Activated CD8-positive, alpha-beta memory T cell treated with anti-CD3 and anti-CD28 coated beads for 1 hour (primary cell): Measurements from ENCODE around the gene HELZ.
"Not testable (repeated sequence)": the region's sequence is repeated elsewhere in the genome, so short reads cannot be mapped to it uniquely, and the experiment has no call there.

Source experiments
- DNase-seq, 2 donors: peaks; one replicate each; pipeline ENCODE4 v3.0.0-alpha.2; 2020; ENCODE audit warnings: low read depth in 1 of 2; ENCODE audit errors: extremely low read depth in 1 of 2

The HELZ gene

GRCh38 chr17:67054011-67054591 is 190.9 kb downstream of the HELZ start:
- DNase-seq: no peak

GRCh38 chr17:67053438-67054000 is 191.5 kb downstream of the HELZ start:
- no peak for DNase-seq

GRCh38 chr17:67052720-67053437 is 192.1 kb downstream of the HELZ start:
- no peak for DNase-seq

GRCh38 chr17:67051837-67052236 is 193.2 kb downstream of the HELZ start:
- no peak for DNase-seq

- DNase-seq: no peak
Observed at GRCh38 chr17:67051155-67051538, 193.8 kb downstream of the HELZ start.

- DNase-seq: no peak
Observed at GRCh38 chr17:67050471-67051154, 194.4 kb downstream of the HELZ start.

GRCh38 chr17:67050066-67050465 is 194.9 kb downstream of the HELZ start:
- no peak for DNase-seq

- no peak for DNase-seq
Observed at GRCh38 chr17:67049025-67049739, 195.8 kb downstream of the HELZ start.

GRCh38 chr17:67047382-67047781 is 197.6 kb downstream of the HELZ start:
- no peak for DNase-seq

GRCh38 chr17:67046398-67046797 is 198.6 kb downstream of the HELZ start:
- DNase-seq: no peak

- DNase-seq: no peak
Observed at GRCh38 chr17:67044940-67045339, 200.1 kb downstream of the HELZ start.

GRCh38 chr17:67044016-67044772 is 200.8 kb downstream of the HELZ start, which contains the start of gene CACNG1:
Gene CACNG1 (plus strand): TSS chr17:67044554. CDS start chr17:67044661, 107 bp downstream.
- no peak for DNase-seq

- DNase-seq: no peak
Observed at GRCh38 chr17:67043283-67043682, 201.7 kb downstream of the HELZ start.

- DNase-seq: no peak
Observed at GRCh38 chr17:67041941-67042899, 202.8 kb downstream of the HELZ start.

GRCh38 chr17:67041531-67041930 is 203.5 kb downstream of the HELZ start:
- no peak for DNase-seq

- DNase-seq: not testable (repeated sequence)
Observed at GRCh38 chr17:67041119-67041518, 203.9 kb downstream of the HELZ start.

GRCh38 chr17:67040652-67041051 is 204.3 kb downstream of the HELZ start:
- no peak for DNase-seq

GRCh38 chr17:67038861-67039365 is 206.1 kb downstream of the HELZ start:
- DNase-seq: no peak
